Heart left ventricle (tissue), 16 donors: ENCODE measurements around the gene GRM5. TPM values are rescaled to one million over a fixed set of nuclear protein-coding genes. Genes with fewer than 3 reads are reported as not detected.

Source experiments
- ATAC-seq, 4 donors: fragments of 200-7000 bp; cut with Tn5 transposase; one replicate each; pipeline ENCODE4 v1.9.1; 2020 to 2022; ENCODE audit warnings: moderate library complexity in 4 of 4, mild to moderate bottlenecking in 3 of 4, moderate number of reproducible peaks in 1 of 4
- DNase-seq, 5 donors: peaks; one replicate each; pipeline ENCODE4 v3.0.0-alpha.2; 2020
- H3K27ac ChIP-seq, 12 donors: fragments of 200-600 bp; sonication (generic) in 4 of 12; one replicate each; pipeline versions ENCODE4 v1.5.0 to v1.8.0; 2016 to 2022; ENCODE audit warnings: mild to moderate bottlenecking in 2 of 12
- H3K27me3 ChIP-seq, 9 donors: fragments of 200-600 bp; sonication (generic) in 2 of 9; one replicate each; pipeline versions ENCODE4 v1.5.1 to v1.8.0; 2016 to 2022; ENCODE audit warnings: mild to moderate bottlenecking in 3 of 9
- H3K36me3 ChIP-seq, 9 donors: fragments of 200-600 bp; sonication (generic) in 2 of 9; one replicate each; pipeline versions ENCODE4 v1.5.0 to v1.8.0; 2018 to 2022; ENCODE audit warnings: mild to moderate bottlenecking in 2 of 9
- H3K4me1 ChIP-seq, 12 donors: fragments of 200-600 bp; sonication (generic) in 4 of 12; one replicate each; pipeline versions ENCODE4 v1.5.0 to v1.8.0; 2016 to 2022; ENCODE audit warnings: mild to moderate bottlenecking in 3 of 12
- H3K4me3 ChIP-seq, 12 donors: fragments of 200-600 bp; sonication (generic) in 4 of 12; one replicate each; pipeline versions ENCODE4 v1.5.0 to v1.8.0; 2017 to 2022; ENCODE audit warnings: mild to moderate bottlenecking in 9 of 12, moderate library complexity in 4 of 12
- H3K9me3 ChIP-seq, 12 donors: fragments of 200-600 bp; sonication (generic) in 4 of 12; one replicate each; pipeline versions ENCODE4 v1.5.0 to v1.8.0; 2016 to 2022; ENCODE audit warnings: mild to moderate bottlenecking in 1 of 12
- POLR2A ChIP-seq, 2 donors: fragments of 450-650 bp; IDR thresholded peaks; one replicate each; pipeline ENCODE4 v1.6.1; 2017; ENCODE audit warnings: antibody characterized with exemption in 2 of 2, mild to moderate bottlenecking in 2 of 2, moderate library complexity in 2 of 2
- WGBS, 4 donors: extraction: QIAGEN DNeasy Blood & Tissue Kit in 2 of 4; methylation state at CpG; one replicate each; pipeline versions ENCODE4 v1.1.5 to v1.1.7; 2013 to 2018; 5-methylcytosine and 5-hydroxymethylcytosine counted together
- intact Hi-C, 10 donors: fragments of 100-400 bp; cut with DNase I; formaldehyde crosslinking; loops; one replicate each; pipeline versions ENCODE4 v1.11.1 to v1.14.2; 2022
- polyA plus RNA-seq, 2 donors: library from polyadenylated mRNA; stranded (reverse); fragments of 200-250 nt; gene quantifications; one replicate each; pipeline ENCODE4 v1.2.3, GENCODE V29; 2013
- total RNA-seq, 9 donors: library from RNA; depleted of rRNA in 2 of 9; stranded (reverse); fragments of >200 nt in 2 of 9; fragmentation: NEBNext Ultra II Directional in 3 of 9; extraction: Animal tissue kit (Norgen Biotek cat#: 25700) in 3 of 9; gene quantifications; one replicate each; pipeline versions ENCODE4 v1.1.0 to v1.2.4, GENCODE V29; 2016 to 2023
- TF ChIP-seq, protein P1 (sequence below), 12 donors: fragments of 200-600 bp; sonication (generic) in 4 of 12; IDR thresholded peaks; one replicate each; pipeline versions ENCODE4 v1.5.0 to v1.8.0; 2018 to 2022; ENCODE audit warnings: antibody characterized with exemption in 12 of 12, mild to moderate bottlenecking in 5 of 12
- donor health status: ischemic (EF 13 %, LVEDD 7.1; RV severe dilation, severe dysfunction).
- donor health status: healthy with polysubstance abuse.
- donor health status: DM: no; HTN: yes; CAD: no.
- donor health status: DM: no; HTN: no; CAD: no.
- donor health status: ischemic (EF 25% LVEDD 6.9; RV normal size, moderate dysfunction).
- donor health status: ischemic (EF 25% LVEDD 5.7; RV mildly dilated, moderate dysfunction).
- donor health status: healthy.
- donor health status: DM: yes; HTN: yes; CAD: no.
- donor health status: ischemic (EF 35%, LVEDD 5.7; RV mildly dilated, moderate dysfunction).
- donor health status: nonischemic (EF 11% LVEDD 7.7; RV severe dilation, severe dysfunction).
- donor health status: DM: yes; HTN: yes; CAD: no.
- donor health status: PGD.
- donor health status: ischemic (EF 29% LVEDD 5.4; RV normal size, mild dysfunction).
- donor health status: nonischemic (EF 23%, LVEDD 6.1; RV moderate dilation, normal function).

The GRM5 gene
- total and polyA plus RNA-seq, 11 donors: 0.01 to 0.09 (median 0.09) TPM; not detected in 8

DNA sequence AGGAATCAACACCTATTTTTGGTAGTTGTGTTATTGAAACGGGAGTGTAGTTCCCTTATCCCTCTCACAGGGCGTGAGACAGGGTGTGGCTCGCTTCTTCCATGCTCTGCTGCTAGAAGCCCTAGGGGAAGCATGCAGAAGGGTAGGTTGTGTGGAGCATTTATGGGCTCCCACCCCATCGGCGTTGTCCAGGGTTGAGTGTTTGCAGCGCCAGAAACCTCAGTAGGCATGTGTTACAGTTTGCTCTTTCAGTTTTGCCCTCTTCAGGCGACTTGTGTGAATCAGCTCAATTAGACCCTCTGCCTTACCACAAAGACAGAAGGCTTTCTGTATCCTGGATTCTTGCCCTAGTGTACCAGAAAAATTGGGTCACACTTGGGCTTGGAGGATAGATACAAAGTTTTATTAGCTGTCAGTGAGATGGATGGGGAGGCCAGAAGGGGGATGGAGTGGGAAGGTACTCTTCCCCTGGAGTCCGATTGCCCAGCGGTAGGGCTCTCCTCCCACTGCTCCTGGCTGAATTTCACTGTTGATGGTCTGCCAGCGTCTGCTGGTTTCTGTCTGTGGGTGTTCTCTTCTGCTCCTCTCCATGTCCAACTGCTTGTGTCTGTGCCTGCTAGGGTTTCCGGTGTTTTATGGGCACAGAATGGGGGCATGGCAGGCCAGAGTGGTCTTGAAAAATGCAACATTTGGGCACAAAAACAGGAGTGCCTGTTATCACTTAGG is 369.9 kb downstream of the GRM5 start:
- intact Hi-C loops: no loop called here
- H3K4me1 ChIP-seq: no peaks in the 10 kb centered on the region
- H3K27me3 ChIP-seq: no peaks in the 10 kb centered on the region
- no peaks in the 10 kb centered on the region for H3K36me3 ChIP-seq
- H3K27ac ChIP-seq: no peak overlapping the region
- no peak for ATAC-seq
- no peak overlapping the region for H3K4me3 ChIP-seq
- whole genome bisulfite sequencing, 4 donors: 65 to 75% (median 67%) methylated on average over 11 of the region's 11 CpGs
- no peak for DNase-seq
- H3K9me3 ChIP-seq: no peaks in the 10 kb centered on the region
- TF ChIP-seq, protein P1, sequence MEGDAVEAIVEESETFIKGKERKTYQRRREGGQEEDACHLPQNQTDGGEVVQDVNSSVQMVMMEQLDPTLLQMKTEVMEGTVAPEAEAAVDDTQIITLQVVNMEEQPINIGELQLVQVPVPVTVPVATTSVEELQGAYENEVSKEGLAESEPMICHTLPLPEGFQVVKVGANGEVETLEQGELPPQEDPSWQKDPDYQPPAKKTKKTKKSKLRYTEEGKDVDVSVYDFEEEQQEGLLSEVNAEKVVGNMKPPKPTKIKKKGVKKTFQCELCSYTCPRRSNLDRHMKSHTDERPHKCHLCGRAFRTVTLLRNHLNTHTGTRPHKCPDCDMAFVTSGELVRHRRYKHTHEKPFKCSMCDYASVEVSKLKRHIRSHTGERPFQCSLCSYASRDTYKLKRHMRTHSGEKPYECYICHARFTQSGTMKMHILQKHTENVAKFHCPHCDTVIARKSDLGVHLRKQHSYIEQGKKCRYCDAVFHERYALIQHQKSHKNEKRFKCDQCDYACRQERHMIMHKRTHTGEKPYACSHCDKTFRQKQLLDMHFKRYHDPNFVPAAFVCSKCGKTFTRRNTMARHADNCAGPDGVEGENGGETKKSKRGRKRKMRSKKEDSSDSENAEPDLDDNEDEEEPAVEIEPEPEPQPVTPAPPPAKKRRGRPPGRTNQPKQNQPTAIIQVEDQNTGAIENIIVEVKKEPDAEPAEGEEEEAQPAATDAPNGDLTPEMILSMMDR (IDR thresholded peaks at IDR 0.05): no peak
- TF ChIP-seq POLR2A (IDR thresholded peaks at IDR 0.05): no peak

DNA sequence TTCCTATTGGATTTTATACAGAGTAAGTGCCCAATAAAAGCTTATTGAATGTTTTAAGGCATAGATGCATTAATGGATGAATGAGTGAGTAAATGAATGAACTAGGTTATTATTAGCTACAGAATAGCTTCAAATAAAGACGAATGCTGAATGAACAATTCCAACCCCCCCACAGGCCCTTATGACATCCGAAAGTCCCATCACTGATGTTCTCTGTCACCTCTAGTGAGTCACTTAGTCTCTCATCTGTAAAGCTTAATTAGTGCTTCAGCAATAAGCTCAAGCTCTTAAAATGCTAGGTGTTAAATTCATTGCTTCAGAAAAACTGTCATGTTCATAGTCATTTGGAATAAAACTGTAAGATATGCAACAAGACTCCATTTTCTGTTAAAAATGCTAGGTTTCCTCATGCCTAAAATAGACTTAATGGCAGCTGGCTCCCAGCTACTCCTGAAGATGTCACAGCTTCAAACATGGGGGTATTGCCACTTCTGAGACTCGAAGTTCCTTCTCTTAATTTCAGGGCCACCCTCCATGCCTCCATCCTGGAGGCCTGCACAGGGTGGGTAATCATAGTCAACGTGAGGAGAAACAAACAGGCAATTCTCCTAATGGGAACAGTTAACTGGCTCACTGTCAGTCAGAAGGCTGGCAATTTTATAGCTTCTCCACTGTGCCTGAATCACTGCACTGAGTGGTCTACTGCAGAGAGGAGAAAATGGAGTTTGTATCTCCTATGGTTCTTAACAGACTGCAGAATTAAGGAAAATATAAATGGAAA is 373.3 kb downstream of the GRM5 start:
- Histone ChIP-seq H3K27ac (no peak overlapping the region), H3K36me3 (no peaks in the 10 kb centered on the region), H3K27me3 (peaks cover 0 to 4% (median 0%) of the 10 kb centered on the region in 9 donors), H3K4me1 (no peaks in the 10 kb centered on the region), H3K4me3 (no peak overlapping the region), H3K9me3 (no peaks in the 10 kb centered on the region)
- ATAC-seq: no peak
- no peak for TF ChIP-seq POLR2A (IDR thresholded peaks at IDR 0.05)
- TF ChIP-seq, protein P1 (IDR thresholded peaks at IDR 0.05): no peak
- 63 to 67% (median 67%) methylated on average over 4 of the region's 4 CpGs for WGBS, 4 donors
- no peak for DNase-seq
- intact Hi-C loops: no loop called here

DNA sequence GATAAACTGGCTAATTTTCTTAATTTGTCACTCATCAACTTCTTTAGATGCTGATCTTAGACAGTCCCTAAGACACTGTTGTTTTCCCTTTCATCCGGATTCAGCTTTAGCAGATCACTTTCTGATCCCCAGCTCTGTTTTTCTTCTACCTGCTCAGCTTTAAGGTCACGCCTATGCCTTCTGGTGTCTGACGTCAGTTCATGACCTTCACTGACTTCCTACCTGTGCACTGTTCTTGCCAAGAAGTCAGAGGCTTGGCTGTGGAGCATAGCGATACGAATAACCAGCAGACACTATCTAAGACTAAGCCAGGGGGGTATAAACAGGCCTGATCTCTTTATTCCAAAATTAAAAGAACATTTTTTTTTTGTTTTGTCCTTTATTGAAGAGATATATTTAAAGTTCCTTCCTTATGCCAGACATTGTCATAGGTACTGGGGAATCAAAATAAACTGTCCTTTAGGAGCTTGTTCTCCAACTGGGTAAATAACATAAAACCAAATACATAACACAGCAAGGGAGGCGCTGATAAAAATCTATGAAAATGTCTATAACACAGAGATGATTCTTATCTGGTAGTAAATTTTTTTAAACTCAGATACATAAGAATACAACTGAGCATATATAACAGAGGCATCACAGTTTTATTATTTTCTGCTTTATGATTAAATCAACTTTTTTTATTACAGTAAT is 376.1 kb downstream of the GRM5 start:
- Histone ChIP-seq H3K36me3 (no peaks in the 10 kb centered on the region), H3K9me3 (peaks cover 0 to 6% (median 0%) of the 10 kb centered on the region in 12 donors), H3K4me1 (no peaks in the 10 kb centered on the region), H3K27me3 (peaks cover 0 to 4% (median 0%) of the 10 kb centered on the region in 9 donors), H3K27ac (no peak overlapping the region), H3K4me3 (no peak overlapping the region)
- 69 to 74% (median 72%) methylated on average over 6 of the region's 6 CpGs for WGBS, 4 donors
- TF ChIP-seq, protein P1 (IDR thresholded peaks at IDR 0.05): no peak
- TF ChIP-seq POLR2A (IDR thresholded peaks at IDR 0.05): no peak
- intact Hi-C loops: no loop called here
- ATAC-seq (no peak), DNase-seq (no peak)

GRCh38 chr11:88683024-88683423 is 382.8 kb downstream of the GRM5 start:
- intact Hi-C loops: no loop called here
- no peaks in the 10 kb centered on the region for H3K4me1 ChIP-seq
- 39 to 91% (median 90%) methylated on average over 1 of the region's 1 CpG for WGBS, 4 donors
- H3K9me3 ChIP-seq: peaks cover 0 to 8% (median 0%) of the 10 kb centered on the region in 12 donors
- no peak overlapping the region for H3K27ac ChIP-seq
- no peak for ATAC-seq
- H3K36me3 ChIP-seq: no peaks in the 10 kb centered on the region
- no peaks in the 10 kb centered on the region for H3K27me3 ChIP-seq
- no peak for TF ChIP-seq POLR2A (IDR thresholded peaks at IDR 0.05)
- no peak for DNase-seq
- H3K4me3 ChIP-seq: no peak overlapping the region
